Hepatocyte (in vitro differentiated cells): ENCODE measurements around the gene AMH.

Experiments used
- EZH2 ChIP-seq: fragments of 200-600 bp; sonication (generic); IDR thresholded peaks from 2 replicates; pipeline ENCODE4 v1.6.1; 2016; ENCODE audit warnings: antibody characterized with exemption, mild to moderate bottlenecking, borderline replicate concordance
- TF ChIP-seq, protein P1 (sequence below): fragments of 200-600 bp; sonication (generic); IDR thresholded peaks from 2 replicates; pipeline ENCODE4 v1.5.1; 2016; ENCODE audit warnings: antibody characterized with exemption, mild to moderate bottlenecking; ENCODE audit not compliant: poor library complexity

GRCh38 chr19:2225415-2226050, 23.6 kb upstream of the AMH start:
- TF ChIP-seq, protein P1, sequence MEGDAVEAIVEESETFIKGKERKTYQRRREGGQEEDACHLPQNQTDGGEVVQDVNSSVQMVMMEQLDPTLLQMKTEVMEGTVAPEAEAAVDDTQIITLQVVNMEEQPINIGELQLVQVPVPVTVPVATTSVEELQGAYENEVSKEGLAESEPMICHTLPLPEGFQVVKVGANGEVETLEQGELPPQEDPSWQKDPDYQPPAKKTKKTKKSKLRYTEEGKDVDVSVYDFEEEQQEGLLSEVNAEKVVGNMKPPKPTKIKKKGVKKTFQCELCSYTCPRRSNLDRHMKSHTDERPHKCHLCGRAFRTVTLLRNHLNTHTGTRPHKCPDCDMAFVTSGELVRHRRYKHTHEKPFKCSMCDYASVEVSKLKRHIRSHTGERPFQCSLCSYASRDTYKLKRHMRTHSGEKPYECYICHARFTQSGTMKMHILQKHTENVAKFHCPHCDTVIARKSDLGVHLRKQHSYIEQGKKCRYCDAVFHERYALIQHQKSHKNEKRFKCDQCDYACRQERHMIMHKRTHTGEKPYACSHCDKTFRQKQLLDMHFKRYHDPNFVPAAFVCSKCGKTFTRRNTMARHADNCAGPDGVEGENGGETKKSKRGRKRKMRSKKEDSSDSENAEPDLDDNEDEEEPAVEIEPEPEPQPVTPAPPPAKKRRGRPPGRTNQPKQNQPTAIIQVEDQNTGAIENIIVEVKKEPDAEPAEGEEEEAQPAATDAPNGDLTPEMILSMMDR: no peak
- no peak for TF ChIP-seq EZH2
